ENCODE results near the gene TSPAN12.
A peak's percentile ranks its signal among the peaks of the same experiment; 100 is the strongest.
"Not testable (repeated sequence)": the region's sequence is repeated elsewhere in the genome, so short reads cannot be mapped to it uniquely, and the experiment has no call there.

Gene TSPAN12

DNA sequence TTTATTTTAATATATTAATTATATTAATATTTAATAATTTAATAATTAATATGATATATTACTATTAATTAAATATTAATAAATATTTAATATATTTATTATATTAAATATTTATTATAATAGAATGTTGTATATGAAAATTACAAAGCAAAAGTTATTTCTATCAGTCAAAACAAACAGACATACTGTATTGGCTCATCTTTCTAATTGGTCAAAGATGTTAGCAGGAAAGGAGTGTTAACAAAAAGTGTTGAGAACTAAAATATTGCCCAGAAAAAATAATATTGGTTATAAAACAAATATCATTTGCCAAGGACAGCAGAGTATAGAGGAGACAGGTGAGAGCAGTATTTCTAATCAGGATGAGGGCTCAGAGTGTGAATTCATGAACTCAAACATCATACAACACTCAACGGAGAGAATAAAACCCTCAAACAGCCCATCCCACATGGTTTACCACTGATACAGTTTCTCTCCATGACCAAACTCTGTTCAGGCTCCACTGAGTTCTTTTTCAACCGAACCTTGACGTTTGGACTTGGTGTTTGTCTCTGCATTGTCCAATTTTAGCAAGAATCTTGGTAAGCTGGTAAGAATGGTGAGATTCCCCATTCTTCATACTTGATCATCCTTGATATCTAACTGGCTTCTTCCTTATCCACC is 58.0 kb downstream of the TSPAN12 start:
- DNase-seq = no peak

DNA sequence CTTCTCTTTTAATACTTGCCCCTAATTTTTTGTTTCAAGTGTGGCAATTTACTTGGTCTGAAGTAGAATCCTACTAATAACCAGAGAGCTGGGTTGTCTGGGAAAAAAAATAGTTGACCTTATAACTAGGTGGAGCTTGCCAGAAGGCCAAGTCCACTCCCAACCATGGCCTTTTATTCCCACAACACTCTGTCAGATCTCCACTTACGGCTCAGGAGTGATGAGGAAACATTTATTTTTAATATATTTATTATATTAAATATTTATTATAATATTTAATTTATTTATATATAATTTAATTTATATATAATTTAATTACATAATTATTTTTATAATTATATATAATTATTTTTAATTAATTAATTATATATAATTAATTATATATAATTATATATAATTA is 58.8 kb downstream of the TSPAN12 start:
- DNase-seq = no peak

DNA sequence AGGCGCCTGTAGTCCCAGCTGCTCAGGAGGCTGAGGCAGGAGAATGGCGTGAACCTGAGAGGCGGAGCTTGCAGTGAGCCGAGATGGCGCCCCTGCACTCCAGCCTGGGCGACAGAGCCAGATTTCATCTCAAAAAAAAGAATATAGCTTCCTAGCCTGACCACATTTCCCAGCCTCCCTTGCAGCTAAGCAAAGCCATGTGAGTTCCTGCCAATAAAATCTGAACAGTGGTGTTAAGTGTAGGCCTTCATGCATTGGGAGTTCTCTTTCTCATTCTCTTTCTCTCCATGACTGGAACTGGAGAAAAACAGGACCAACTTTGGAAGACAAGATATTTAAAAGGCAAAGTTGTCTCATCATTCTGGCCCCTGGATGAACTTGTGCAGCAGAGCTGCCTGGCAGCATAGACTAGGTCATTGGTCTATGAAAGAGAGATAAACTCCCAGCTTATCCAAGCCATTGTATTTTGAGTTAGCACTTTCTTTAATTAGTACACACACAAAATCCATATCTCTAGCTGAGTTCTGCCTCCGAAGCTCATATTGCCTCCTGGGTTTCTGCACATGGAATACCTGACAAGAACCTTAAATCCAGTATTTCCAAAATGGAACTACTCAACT is 60.8 kb downstream of the TSPAN12 start:
- DNase-seq = no peak

DNA sequence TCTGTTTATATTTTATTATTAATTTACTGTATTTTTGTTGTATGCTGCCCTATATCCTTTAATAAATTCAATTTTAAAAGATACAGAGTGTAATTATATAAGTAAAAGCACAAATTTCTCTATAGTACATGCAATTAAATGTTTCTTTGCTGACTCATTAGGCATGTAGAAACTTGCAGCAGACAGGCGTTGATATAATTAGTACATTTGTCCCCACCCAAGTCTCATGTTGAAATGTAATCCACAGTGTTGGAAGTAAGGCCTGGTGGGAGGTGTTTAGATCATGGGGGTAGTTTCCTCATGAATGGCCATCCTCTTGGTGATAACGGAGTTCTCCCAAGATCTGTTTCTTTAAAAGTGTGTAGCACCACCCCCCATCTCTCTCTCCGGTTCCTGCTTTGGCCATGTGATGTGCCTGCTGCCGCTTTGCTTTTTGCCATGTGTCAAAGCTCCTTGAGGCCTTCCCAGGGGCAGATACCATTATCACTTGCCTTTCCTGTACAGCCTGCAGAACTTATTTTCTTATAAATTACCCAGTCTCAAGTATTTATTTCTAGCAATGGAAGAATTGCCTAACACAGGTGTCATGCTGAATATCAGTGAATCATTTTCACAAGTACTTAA is 63.7 kb downstream of the TSPAN12 start:
- DNase-seq = no peak

DNA sequence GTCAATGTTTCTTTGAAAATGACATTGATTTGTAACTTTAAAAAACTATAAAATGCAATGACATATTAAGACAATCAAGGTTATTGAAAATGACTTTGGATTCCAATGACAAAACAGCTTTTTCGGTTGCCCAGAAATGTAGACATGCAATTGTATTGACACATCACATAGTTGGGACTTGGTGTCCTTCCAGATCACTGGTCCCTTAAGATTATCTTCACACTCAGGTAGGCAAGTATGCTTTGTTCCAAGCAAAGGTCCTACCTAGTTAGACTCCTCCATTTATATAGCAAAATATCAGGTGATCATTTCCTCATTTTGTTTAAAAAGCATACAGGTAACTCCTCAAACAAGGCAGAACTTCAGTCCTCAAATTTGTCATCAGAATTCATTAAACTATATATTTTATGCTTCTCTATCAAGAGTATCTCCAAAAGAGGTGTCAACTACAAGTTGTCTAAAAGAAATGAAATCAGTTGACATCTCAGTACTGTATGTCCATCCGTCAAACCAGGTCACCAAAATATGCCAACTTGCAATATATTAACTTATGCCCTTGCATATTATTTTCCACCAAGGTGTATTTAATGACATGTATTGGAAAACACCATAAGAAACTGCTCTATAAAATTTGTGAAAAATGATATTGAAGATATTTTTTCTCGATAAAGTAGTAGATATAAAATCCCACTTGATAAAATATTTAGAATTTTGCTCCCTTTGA is 64.6 kb downstream of the TSPAN12 start:
- DNase-seq = no peak

DNA sequence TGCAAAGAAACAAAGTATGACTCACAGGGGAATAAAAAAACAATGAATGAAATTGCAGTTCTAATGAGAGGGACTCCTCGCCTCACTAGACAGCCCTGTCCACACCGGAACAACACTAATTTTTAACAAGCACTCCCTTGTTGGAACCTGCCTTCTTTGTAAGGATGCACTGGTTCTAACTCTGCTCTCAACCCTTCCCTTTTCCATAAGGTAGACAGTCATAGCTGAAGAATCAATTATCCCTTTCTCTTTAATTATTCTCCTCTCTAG is 65.1 kb downstream of the TSPAN12 start:
- DNase-seq = no peak

DNA sequence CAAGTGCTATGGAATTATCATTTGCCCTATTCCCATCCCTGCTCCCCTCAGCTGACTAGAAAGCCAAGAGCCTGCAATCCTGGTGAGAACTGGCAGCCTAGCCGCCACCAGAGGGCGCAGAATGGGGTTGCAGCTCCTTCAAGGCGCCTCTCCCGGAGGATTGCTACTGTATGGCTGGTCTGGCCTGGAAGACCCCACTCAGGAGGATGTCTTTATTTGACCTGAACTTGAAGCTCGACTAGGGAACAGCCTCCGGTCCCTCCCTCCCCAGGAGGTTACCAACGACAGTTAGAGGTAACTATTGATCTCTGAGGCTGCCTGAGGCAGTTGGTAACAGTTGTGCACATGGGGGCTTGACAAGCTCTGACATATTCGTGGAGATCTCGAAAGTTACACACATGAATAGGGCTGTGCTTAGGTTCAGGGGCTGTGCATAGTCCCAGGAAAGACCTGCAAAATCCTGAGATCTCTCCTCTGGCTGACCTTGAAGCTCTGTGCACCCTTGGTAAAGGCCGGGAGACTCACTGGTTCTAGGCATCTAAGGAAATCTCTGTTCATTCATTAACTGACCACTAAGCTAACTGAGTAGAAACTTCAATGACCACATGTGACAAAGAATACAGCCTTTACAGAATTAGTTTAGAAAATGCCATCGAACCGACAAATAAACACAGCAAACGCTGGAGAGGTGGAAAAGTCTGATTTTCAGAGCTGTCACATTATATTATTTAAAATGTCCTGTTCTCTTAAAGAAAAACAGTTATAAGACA is 65.7 kb downstream of the TSPAN12 start:
- peak; percentile 46 for DNase-seq

DNA sequence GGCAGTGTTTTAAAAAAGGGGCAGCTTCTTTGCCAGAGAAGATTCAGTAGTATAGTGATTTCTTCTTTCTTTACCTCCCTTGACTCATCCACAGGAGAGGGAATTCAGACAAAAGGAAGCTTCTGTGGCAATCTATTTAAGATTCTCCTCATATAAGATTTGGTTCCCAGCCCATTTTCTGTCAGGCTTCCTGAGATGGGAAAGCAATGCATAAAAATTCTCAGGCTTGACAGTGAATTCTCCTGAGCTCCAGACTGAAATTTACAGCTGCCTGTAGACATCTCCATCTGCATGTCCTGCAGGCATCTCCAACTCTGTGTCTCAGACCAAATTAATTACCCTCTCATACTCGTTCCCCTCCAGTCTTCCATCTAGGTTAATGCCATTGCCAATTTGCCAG is 72.8 kb downstream of the TSPAN12 start:
- no peak for DNase-seq

DNA sequence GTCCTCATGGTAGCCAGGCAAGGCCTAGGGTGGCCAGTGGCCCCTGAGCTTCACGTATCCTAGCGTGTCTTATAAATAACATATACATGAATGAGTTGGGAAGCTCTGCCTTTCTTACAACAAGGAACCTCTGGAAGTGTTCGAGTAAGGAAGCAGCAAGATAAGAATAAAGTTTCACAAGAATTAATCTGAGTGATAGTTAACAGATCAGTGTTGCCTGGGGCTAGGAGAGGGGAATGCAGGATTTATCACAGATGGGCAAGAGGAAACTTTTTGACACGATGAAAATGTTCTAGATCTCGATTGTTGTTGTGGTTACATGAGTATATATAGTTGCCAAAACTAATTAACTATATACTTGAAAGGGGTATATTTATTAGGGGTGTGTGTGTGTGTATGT is 74.2 kb downstream of the TSPAN12 start:
- DNase-seq = no peak

DNA sequence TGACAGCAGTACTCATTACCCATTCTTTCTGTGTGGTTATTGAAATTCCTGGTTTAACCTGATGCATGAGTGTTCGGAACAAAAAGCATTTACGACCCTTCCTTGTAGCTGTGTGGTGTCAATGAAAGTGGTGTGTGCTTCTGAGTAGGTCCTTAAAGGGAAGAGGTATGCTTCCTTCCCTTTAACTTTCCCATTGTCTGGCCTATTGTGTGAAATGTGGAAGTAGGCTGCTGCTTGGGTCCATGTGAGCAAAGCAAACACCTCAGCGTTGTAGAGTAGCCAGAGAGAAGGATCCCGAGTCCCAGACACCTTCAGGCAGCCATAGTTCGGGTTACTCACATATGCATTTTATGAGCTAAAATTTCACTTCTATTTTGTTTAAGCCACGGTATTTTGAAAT is 74.7 kb downstream of the TSPAN12 start:
- DNase-seq = no peak

DNA sequence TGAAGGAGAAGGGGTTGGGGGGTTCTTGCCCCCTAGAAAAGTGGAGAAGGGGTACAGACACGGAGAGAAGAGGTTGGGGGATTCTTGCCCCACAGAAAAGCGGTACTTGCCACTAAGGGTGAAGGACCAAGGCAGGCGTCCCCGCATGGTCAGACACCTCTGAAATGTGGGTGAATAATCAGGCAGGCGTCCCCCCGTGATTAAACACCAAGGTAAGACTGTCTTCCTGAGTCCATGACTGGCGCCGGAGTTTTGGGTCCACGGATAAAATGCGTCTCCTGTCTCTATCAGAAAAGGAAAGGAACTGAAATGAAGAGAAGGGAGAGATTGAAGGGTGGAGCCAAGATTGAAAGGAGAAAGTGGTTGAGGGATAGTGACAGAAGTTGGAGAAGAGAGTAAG is 76.0 kb downstream of the TSPAN12 start:
- DNase-seq = not testable (repeated sequence)

DNA sequence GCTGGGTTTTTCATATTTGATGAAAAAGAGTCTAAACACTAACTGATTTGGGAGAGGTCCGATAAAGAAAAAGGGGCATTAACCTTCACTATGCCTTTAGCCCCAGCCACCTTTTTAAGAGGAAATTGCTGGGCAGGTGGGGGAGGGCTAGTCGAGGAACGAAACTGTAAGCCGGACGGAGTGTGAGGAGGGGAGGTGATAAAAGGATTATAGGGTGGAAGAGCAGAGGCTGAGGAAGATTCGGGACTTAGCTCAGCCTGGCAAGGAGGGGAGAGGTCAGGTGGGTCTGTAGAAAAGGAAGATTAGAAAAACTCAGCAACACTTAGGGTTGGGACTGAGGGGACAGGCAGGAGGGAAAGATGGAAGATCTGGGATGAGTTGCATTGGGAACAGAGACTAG is 77.0 kb downstream of the TSPAN12 start:
- no peak for DNase-seq

DNA sequence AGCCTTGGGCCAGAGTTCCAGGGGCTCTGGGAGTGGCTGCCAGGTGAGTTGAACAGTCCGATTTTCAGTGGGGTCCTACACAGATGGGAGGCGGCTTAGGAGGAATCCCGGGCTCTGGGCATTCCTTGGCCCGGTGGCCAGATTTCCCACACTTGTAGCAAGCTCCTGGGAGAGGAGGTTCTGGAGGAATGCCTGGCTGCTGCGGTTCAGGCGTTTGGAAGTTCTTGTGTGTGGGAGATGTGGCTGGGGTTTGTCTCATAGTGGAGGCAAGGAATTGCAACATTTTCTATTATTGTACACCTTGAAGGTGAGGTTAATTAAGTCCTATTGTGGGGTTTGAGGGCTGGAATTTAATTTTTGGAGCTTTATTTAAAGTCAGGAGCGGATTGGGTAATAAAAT is 77.5 kb downstream of the TSPAN12 start:
- DNase-seq = not testable (repeated sequence)

DNA sequence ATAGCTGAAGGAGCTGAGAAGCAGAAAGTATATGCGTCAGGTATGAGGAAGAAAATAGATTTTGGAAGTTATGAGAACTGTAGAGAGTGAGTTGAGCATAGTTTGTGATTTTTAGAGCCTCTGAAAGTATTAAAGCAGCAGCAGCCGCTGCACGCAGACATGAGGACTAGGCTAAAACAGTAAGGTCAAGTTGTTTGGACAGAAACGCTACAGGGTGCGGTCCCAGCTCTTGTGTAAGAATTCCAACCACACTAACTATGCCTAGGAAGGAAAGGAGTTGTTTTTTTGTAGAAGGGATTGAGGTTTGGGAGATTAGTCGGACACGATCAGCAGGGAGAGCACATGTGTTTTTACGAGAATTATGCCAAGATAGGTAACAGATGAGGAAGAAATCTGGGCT is 78.9 kb downstream of the TSPAN12 start:
- not testable (repeated sequence) for DNase-seq

DNA sequence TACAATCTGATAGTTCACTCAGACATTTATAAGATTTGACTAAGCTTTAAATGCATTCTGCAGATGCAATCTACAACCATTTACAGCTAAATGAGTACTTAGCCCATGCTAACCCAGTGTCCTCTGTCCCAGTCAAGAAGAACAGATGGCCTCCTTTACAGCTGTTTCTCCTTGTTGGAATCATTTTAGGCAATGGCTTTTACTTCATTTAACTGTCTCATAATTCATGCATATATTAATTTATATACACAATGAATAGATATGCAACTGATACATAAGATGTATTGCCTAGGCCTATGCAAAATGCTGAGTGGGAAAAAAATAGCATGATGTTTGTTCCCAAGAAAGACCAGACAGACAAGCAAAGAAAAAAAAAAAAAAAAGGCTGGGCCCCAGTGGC is 82.2 kb downstream of the TSPAN12 start:
- DNase-seq = no peak

DNA sequence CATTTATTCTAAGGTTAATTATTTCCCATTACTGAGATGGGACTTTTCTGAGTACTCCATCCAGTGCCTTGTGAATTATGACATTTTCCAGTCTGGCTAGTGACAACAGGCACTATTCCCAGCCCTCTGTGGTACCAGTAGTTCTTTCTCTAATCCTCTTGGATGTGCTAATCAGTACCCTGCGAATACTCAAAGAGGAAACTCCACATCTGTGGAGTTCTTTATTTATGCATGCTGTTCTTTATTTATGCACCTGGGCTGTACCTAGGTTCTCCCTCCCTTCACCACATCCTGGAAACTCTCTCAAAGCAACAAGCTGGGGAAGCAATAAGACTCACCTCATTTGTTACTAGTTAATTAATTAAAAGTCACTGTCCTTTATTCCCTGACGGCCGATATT is 83.5 kb downstream of the TSPAN12 start:
- DNase-seq = no peak

DNA sequence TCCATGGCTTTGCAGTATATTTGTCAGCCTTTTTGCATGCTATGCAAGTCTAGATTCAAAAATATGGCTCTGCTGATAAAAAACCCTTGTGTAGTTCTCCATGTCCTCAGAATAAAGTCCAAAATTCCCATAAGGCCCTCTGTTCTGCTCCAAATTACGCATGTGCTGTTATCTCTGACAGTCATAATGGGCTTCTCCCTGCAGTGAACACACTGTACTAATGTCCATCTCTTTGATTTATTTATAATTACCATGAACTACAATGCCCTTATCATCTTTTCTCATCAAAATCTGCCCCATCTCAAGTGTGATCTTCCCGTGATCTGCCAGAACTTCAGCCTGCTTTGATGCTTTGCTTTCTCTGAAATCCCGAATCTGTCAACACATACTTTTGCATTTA is 87.7 kb downstream of the TSPAN12 start:
- DNase-seq = no peak

DNA sequence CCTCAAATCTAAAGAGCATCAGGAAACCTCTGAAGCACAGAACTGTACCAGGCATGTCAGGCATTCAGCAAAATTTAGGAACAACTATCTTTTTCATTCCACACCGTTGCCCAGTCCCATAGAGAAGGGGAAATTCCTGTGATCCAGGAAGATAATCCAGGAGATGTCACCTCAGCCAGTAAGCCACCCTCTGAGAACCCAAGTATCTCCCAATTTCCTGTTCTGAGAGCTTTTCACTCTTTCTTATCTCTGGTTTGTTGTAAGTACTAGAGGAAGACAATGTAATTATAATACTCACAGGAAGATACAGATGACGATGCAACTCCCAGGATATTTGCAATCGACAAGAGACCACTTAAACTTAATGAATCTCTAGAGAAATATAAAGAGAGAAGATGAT is 97.1 kb downstream of the TSPAN12 start:
- no peak for DNase-seq

DNA sequence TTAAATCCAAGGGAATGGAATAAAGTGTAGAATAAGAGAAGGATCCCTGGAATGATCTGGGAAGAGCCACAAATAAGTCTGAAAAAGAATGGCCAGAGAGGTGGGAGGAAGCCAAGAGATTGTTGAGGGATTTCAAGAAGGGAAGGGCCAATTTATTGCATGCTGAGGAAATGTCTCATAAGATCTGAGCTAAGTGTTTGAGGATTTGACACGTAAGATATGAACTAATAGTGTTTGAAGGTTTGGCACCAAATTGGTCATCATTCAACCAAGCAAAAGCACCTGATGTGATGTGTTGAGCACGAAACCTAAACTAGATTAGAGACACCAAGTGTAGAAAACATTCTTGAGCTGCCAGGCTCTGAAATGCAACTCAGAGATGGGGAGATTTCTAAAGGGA is 97.9 kb downstream of the TSPAN12 start:
- no peak for DNase-seq

DNA sequence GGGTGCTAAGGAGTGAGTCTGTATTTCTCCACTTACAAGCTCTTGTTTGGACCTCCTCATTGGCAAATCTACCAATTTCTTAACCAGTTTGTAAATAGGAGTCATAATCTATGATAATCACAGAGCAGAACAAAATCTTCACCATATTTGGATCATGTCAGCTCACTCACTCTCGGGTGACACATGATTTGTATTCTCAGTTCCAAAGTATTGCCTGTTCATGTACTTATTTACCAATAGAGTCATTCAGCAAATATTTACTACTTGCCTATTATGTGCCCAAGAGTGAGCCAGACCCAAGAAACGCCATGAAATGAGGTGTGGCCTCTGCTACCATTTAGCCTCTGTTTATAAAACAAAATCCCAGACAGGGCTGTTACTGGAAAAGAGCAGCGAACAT is 114.8 kb downstream of the TSPAN12 start:
- no peak for DNase-seq

DNA sequence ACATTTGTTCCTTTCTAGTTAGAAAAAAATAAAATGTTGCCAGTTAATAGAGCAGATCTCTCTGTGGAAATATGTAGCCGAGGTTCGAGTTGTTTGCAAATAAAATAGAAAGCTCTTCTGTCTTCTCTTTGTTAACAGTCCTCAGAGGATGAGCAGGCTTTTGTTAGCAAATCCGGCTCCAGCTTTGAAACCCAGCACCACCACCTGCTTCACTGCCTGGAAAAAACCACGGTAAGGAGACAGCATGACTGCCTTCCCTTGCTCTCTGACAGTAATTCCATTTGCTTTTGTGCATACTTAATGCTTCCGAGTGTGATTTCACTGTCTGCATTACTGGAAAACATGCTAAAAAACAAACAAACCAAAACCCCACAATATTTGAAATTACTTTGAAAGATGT is 115.6 kb downstream of the TSPAN12 start:
- no peak for DNase-seq

DNA sequence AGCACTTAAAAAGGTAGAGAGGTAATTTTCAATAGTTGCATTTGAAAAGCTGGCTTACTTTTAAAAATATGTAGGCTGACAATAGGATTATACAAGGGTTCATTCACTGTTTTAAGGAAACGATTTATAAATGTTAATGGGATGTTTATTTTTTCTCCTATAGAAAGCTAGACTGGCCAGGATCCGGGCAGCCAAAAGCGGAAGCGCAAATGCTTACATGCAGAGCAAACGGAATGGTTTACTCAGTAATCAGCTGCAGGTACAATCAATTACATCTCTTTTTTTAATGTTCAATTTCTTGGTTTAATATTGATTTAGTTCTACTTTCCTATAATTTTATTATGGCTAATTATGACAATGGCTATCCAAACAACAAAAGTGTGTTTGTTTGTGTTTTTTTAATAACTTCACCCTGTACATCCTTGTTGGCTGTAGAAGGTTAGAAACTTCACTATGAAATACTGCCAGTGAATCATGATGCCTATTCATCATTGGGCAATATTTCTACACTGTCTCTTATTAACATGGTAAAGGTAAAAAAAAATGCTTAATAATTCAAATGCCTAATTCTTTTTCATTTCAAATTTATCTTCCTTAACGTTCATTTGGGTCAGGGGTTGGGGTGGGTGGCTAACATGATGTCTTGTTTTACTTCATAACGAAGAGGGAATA is 116.4 kb downstream of the TSPAN12 start:
- no peak for DNase-seq

DNA sequence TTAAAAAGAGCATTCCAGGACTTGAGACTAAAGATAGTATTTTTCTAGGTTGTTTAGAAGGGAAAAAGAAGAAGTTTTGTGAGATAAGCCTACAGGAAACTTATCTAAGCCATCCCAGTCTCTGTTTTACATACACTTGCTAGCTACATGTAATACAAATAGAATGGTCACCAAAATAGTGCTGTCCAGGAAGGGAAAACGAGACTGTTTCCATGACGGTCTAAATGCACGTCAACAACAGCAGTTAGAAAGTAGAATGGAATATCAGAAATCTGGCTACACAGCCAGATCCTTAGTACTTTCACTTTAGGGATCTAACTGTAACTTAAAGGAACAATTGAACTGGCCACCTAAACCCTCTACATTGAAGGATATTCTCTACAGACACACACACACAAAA is 117.6 kb downstream of the TSPAN12 start:
- DNase-seq = no peak

All from NK-92 treated with Interleukin-12 subunit alpha and Interleukin-12 subunit beta, amount 100 ng/mL, for 24 hours (cell line).